ENCODE results near the gene ARSG.
"Not testable (repeated sequence)": the region's sequence is repeated elsewhere in the genome, so short reads cannot be mapped to it uniquely, and the experiment has no call there.

The ARSG gene

GRCh38 chr17:68365469-68365868 lies 74.2 kb downstream of the ARSG start:
- in situ Hi-C loops (cut with HindIII; ENCODE audit: low sequenced_read_pairs) = no loop called here

- in situ Hi-C loops (cut with HindIII; ENCODE audit: low sequenced_read_pairs) = no loop called here
These were observed 77.1 kb downstream of the ARSG start for GRCh38 chr17:68368387-68368786.

- in situ Hi-C loops (cut with HindIII; ENCODE audit: low sequenced_read_pairs) = no loop called here
These were observed 84.3 kb downstream of the ARSG start for GRCh38 chr17:68375566-68375965.

- in situ Hi-C loops (cut with HindIII; ENCODE audit: low sequenced_read_pairs) = not testable (repeated sequence)
These were observed 84.9 kb downstream of the ARSG start for GRCh38 chr17:68376178-68376577.

GRCh38 chr17:68377771-68378267 lies 86.5 kb downstream of the ARSG start:
- in situ Hi-C loops (cut with HindIII; ENCODE audit: low sequenced_read_pairs) = no loop called here

GRCh38 chr17:68378268-68379176 lies 87.2 kb downstream of the ARSG start:
- in situ Hi-C loops (cut with HindIII; ENCODE audit: low sequenced_read_pairs) = no loop called here

GRCh38 chr17:68379177-68379510 lies 87.8 kb downstream of the ARSG start:
- in situ Hi-C loops (cut with HindIII; ENCODE audit: low sequenced_read_pairs) = no loop called here

GRCh38 chr17:68379692-68380677 lies 88.7 kb downstream of the ARSG start:
- in situ Hi-C loops (cut with HindIII; ENCODE audit: low sequenced_read_pairs) = no loop called here

GRCh38 chr17:68381076-68381900 lies 90.0 kb downstream of the ARSG start:
- in situ Hi-C loops (cut with HindIII; ENCODE audit: low sequenced_read_pairs) = no loop called here

- in situ Hi-C loops (cut with HindIII; ENCODE audit: low sequenced_read_pairs) = no loop called here
These were observed 91.3 kb downstream of the ARSG start for GRCh38 chr17:68382582-68383085.

GRCh38 chr17:68383120-68383442 lies 91.8 kb downstream of the ARSG start:
- in situ Hi-C loops (cut with HindIII; ENCODE audit: low sequenced_read_pairs) = no loop called here

- in situ Hi-C loops (cut with HindIII; ENCODE audit: low sequenced_read_pairs) = no loop called here
These were observed 92.4 kb downstream of the ARSG start for GRCh38 chr17:68383443-68384321.

GRCh38 chr17:68384471-68384870 lies 93.2 kb downstream of the ARSG start:
- in situ Hi-C loops (cut with HindIII; ENCODE audit: low sequenced_read_pairs) = no loop called here

- in situ Hi-C loops (cut with HindIII; ENCODE audit: low sequenced_read_pairs) = no loop called here
These were observed 93.6 kb downstream of the ARSG start for GRCh38 chr17:68384941-68385340.

- in situ Hi-C loops (cut with HindIII; ENCODE audit: low sequenced_read_pairs) = no loop called here
These were observed 94.4 kb downstream of the ARSG start for GRCh38 chr17:68385490-68386215.

GRCh38 chr17:68387435-68388218 lies 96.3 kb downstream of the ARSG start:
- in situ Hi-C loops (cut with HindIII; ENCODE audit: low sequenced_read_pairs) = no loop called here

GRCh38 chr17:68389041-68389440 lies 97.7 kb downstream of the ARSG start:
- in situ Hi-C loops (cut with HindIII; ENCODE audit: low sequenced_read_pairs) = no loop called here

Measured in DLD1 (cell line).